ENCODE results near the gene CSK. TPM values are rescaled to one million over a fixed set of nuclear protein-coding genes. Genes with fewer than 3 reads are reported as not detected.

Gene CSK
- total and polyA plus RNA-seq, 3 donors from 2014 or later: 41.5 to 45.6 (median 43.1) TPM

- no peak for DNase-seq
- Histone ChIP-seq H3K4me1 (peaks cover 45% of the 10 kb centered on the region), H3K36me3 (ENCODE audit: low read depth, missing control alignments) (no peaks in the 10 kb centered on the region), H3K4me3 (no peak overlapping the region), H3K27me3 (no peaks in the 10 kb centered on the region), H3K27ac (no peak overlapping the region), H3K9me3 (no peaks in the 10 kb centered on the region)
- TF ChIP-seq POLR2A (IDR thresholded peaks at IDR 0.05): no peak
- TF ChIP-seq CTCF (IDR thresholded peaks at IDR 0.05): no peak
- intact Hi-C loops (cut with DNase I; ENCODE audit: low total_unique reads): no loop called here
- 65 to 76% methylated on average over 7 of the region's 7 CpGs for WGBS, 2 donors
These were observed 2.7 kb upstream of the CSK start for GRCh38 chr15:74779162-74779648.

GRCh38 chr15:74780523-74781430, 1.1 kb upstream of the CSK start:
- Histone ChIP-seq H3K4me3 (peak overlapping the region; percentile 39 to 93), H3K27me3 (no peaks in the 10 kb centered on the region), H3K36me3 (ENCODE audit: low read depth, missing control alignments) (no peaks in the 10 kb centered on the region), H3K9me3 (no peaks in the 10 kb centered on the region), H3K4me1 (peaks cover 45% of the 10 kb centered on the region), H3K27ac (no peak overlapping the region)
- intact Hi-C loops (cut with DNase I; ENCODE audit: low total_unique reads): loop anchor here (5.0 kb wide), 1 partner anchor 62 kb away; the partner anchor contains the start of gene ULK3
- WGBS, 2 donors: 46 to 53% methylated on average over 16 of the region's 16 CpGs
- DNase-seq: peak; percentile 38
- TF ChIP-seq POLR2A (IDR thresholded peaks at IDR 0.05) (no peak), CTCF (IDR thresholded peaks at IDR 0.05) (no peak)

GRCh38 chr15:74782259-74783071, 585 bp downstream of the CSK start:
- Histone ChIP-seq H3K27ac (peak overlapping the region; percentile 55 to 88), H3K4me3 (peak overlapping the region; percentile 85 to 93), H3K36me3 (ENCODE audit: low read depth, missing control alignments) (no peaks in the 10 kb centered on the region), H3K27me3 (no peaks in the 10 kb centered on the region), H3K9me3 (no peaks in the 10 kb centered on the region), H3K4me1 (peaks cover 46% of the 10 kb centered on the region)
- peak; percentile 36 for DNase-seq
- intact Hi-C loops (cut with DNase I; ENCODE audit: low total_unique reads): loop anchor here (5.0 kb wide), 1 partner anchor 60 kb away; the partner anchor contains the start of gene ULK3
- no peak for TF ChIP-seq CTCF (IDR thresholded peaks at IDR 0.05)
- TF ChIP-seq POLR2A (IDR thresholded peaks at IDR 0.05): no peak
- 0 to 1% methylated on average over 27 to 42 of the region's 72 CpGs for WGBS, 2 donors

GRCh38 chr15:74783072-74783807, 1.4 kb downstream of the CSK start:
- Histone ChIP-seq H3K36me3 (ENCODE audit: low read depth, missing control alignments) (no peaks in the 10 kb centered on the region), H3K4me3 (peak overlapping the region; percentile 85 to 93), H3K9me3 (no peaks in the 10 kb centered on the region), H3K27ac (peak overlapping the region; percentile 55 to 88), H3K27me3 (no peaks in the 10 kb centered on the region), H3K4me1 (peaks cover 51% of the 10 kb centered on the region)
- intact Hi-C loops (cut with DNase I; ENCODE audit: low total_unique reads): loop anchor here (5.0 kb wide), 1 partner anchor 59 kb away; the partner anchor contains the start of gene ULK3
- WGBS, 2 donors: 5 to 20% methylated on average over 8 to 13 of the region's 13 CpGs
- TF ChIP-seq CTCF (IDR thresholded peaks at IDR 0.05) (no peak), POLR2A (IDR thresholded peaks at IDR 0.05) (no peak)
- DNase-seq: no peak
